ENCODE results near the gene NME1. TPM values are rescaled to one million over a fixed set of nuclear protein-coding genes. Genes with fewer than 3 reads are reported as not detected.

NME1 gene
- total RNA-seq, 1 donor from 2014 or later: 96.5 TPM

DNA sequence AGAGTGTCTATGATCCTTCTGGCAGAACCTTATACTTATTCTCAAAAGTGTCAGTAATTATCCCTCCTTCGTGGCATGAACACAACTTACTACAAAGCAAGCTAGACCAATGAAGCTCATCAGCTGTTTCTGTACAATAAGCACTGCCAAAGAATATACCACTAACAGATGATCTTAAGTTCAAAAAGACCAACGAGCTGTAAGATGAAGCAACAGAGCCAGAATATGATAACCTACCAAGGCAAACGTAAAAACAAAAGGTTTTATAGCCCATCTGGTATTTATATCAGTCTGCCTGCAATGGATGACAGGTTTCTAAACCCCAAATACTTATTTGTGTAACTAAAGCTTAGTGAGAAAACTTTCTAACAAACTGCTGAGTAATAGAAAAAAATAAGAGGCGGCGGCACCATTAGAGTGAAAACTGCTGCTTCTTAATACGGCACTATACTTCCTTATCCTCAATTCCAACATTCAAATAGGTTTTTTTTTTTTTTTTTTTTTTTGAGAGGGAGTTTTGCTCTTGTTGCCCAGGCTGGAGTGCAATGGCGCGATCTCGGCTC lies 35.0 kb downstream of the NME1 start:
- Mint-ChIP-seq H3K27me3 (no peaks in the 10 kb centered on the region), H3K9me3 (ENCODE audit: low read depth) (no peaks in the 10 kb centered on the region), H3K4me1 (ENCODE audit: low read depth) (no peaks in the 10 kb centered on the region), H3K36me3 (ENCODE audit: insufficient read depth) (peaks cover 31% of the 10 kb centered on the region), H3K4me3 (ENCODE audit: low read depth) (no peak overlapping the region), H3K27ac (no peak overlapping the region)
- no peak for DNase-seq (ENCODE audit: low spot score, unreplicated experiment)
- TF ChIP-seq, protein P1, sequence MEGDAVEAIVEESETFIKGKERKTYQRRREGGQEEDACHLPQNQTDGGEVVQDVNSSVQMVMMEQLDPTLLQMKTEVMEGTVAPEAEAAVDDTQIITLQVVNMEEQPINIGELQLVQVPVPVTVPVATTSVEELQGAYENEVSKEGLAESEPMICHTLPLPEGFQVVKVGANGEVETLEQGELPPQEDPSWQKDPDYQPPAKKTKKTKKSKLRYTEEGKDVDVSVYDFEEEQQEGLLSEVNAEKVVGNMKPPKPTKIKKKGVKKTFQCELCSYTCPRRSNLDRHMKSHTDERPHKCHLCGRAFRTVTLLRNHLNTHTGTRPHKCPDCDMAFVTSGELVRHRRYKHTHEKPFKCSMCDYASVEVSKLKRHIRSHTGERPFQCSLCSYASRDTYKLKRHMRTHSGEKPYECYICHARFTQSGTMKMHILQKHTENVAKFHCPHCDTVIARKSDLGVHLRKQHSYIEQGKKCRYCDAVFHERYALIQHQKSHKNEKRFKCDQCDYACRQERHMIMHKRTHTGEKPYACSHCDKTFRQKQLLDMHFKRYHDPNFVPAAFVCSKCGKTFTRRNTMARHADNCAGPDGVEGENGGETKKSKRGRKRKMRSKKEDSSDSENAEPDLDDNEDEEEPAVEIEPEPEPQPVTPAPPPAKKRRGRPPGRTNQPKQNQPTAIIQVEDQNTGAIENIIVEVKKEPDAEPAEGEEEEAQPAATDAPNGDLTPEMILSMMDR (IDR thresholded peaks at IDR 0.05; ENCODE audit: unreplicated experiment): no peak

DNA sequence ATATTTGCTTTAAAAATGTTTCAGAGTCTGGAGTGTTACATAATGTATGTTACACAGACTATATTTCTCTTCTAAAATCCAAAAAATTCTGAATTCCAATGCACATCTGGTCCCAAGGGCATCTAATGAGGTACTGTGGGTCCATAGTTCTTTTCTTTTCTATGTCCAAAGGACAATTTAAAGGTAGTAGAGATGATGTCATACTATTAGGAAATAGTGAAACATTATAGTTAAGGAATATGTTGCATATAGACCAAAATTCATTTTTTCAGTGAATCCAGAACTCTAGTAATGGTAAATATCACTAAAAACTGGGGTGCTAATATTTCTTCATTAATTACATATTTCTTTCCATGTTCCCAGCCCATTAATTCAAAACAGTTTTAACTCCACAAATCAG lies 35.8 kb downstream of the NME1 start:
- no peak overlapping the region for H3K27ac Mint-ChIP-seq
- H3K36me3 Mint-ChIP-seq (ENCODE audit: insufficient read depth): peaks cover 34% of the 10 kb centered on the region
- no peaks in the 10 kb centered on the region for H3K9me3 Mint-ChIP-seq (ENCODE audit: low read depth)
- TF ChIP-seq, protein P1 (IDR thresholded peaks at IDR 0.05; ENCODE audit: unreplicated experiment): no peak
- no peak for DNase-seq (ENCODE audit: low spot score, unreplicated experiment)
- H3K4me1 Mint-ChIP-seq (ENCODE audit: low read depth): no peaks in the 10 kb centered on the region
- no peak overlapping the region for H3K4me3 Mint-ChIP-seq (ENCODE audit: low read depth)
- no peaks in the 10 kb centered on the region for H3K27me3 Mint-ChIP-seq

DNA sequence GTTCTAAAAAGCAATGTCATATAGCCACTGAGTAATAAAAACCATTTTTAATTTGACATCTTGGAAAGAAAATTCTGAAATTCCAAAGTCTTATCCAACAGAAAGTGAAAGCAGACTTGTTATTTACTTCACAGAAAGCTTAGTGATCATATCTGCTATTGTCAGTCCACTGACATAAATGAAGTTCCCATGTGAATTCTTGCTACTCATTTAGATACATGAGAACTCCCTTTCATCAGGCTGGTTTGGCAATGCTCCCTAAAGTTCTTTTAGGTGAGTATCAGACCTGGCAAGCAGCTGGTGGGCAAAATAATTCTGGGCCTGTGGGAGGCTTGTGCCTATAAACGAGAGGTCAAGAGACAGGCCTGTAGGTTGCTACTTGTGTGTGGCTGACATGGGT lies 36.3 kb downstream of the NME1 start:
- DNase-seq (ENCODE audit: low spot score, unreplicated experiment): no peak
- Mint-ChIP-seq H3K27me3 (no peaks in the 10 kb centered on the region), H3K27ac (peak overlapping the region; percentile 64), H3K36me3 (ENCODE audit: insufficient read depth) (peaks cover 30% of the 10 kb centered on the region), H3K4me3 (ENCODE audit: low read depth) (no peak overlapping the region), H3K4me1 (ENCODE audit: low read depth) (no peaks in the 10 kb centered on the region), H3K9me3 (ENCODE audit: low read depth) (no peaks in the 10 kb centered on the region)
- TF ChIP-seq, protein P1 (IDR thresholded peaks at IDR 0.05; ENCODE audit: unreplicated experiment): no peak

DNA sequence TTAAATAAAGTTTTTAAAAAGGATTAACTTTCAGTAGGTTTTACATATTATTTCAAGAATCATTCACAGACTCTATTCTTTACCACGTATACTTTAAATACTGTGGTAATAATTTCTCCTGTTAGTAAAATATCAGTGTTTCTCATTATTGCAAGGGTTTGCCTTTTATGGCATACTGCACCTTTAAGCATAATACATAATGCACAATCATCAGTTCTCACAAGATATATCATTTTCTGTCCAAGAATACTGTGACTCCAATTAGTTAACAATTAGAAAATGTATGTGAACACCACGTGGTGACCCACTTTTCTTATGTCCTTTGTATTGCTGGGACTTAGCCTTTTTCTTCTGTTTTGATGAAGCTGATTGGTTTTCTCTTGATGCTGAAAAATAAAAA lies 38.5 kb downstream of the NME1 start:
- Mint-ChIP-seq H3K9me3 (ENCODE audit: low read depth) (no peaks in the 10 kb centered on the region), H3K27me3 (no peaks in the 10 kb centered on the region), H3K4me3 (ENCODE audit: low read depth) (no peak overlapping the region), H3K4me1 (ENCODE audit: low read depth) (no peaks in the 10 kb centered on the region), H3K36me3 (ENCODE audit: insufficient read depth) (peaks cover 27% of the 10 kb centered on the region), H3K27ac (no peak overlapping the region)
- TF ChIP-seq, protein P1 (IDR thresholded peaks at IDR 0.05; ENCODE audit: unreplicated experiment): no peak
- DNase-seq (ENCODE audit: low spot score, unreplicated experiment): no peak

DNA sequence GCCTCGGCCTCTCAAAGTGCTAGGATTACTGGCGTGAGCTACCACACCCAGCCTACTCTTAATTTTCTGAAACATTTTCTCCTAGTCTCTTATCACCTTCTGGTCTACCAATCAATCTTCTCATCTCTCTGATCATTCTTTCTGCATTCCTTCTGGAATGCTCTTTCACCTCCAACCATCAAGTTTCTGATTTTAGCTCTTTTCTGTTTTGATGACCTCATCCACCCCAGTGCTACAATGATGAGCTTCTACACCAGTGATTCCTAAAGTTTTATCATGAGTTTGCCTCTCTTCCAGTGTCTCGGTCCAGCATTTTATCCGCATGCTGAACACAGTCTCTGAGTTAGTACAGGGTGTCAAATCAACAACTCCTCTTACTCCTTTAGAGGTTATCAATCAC lies 44.4 kb downstream of the NME1 start:
- no peak overlapping the region for H3K4me3 Mint-ChIP-seq (ENCODE audit: low read depth)
- H3K27ac Mint-ChIP-seq: peak overlapping the region; percentile 41
- no peak for DNase-seq (ENCODE audit: low spot score, unreplicated experiment)
- H3K27me3 Mint-ChIP-seq: no peaks in the 10 kb centered on the region
- H3K36me3 Mint-ChIP-seq (ENCODE audit: insufficient read depth): peaks cover 30% of the 10 kb centered on the region
- no peaks in the 10 kb centered on the region for H3K4me1 Mint-ChIP-seq (ENCODE audit: low read depth)
- H3K9me3 Mint-ChIP-seq (ENCODE audit: low read depth): no peaks in the 10 kb centered on the region
- TF ChIP-seq, protein P1 (IDR thresholded peaks at IDR 0.05; ENCODE audit: unreplicated experiment): no peak
